Measurements from ENCODE around the gene DISC1. TPM values are rescaled to one million over a fixed set of nuclear protein-coding genes. Genes with fewer than 3 reads are reported as not detected.

DISC1 gene
- total and polyA plus RNA-seq, 2 of the 13 experiments (the other 11 are each of a cell fraction or from before 2014, with no cell fraction given): 4.2 to 4.6 TPM

DNA sequence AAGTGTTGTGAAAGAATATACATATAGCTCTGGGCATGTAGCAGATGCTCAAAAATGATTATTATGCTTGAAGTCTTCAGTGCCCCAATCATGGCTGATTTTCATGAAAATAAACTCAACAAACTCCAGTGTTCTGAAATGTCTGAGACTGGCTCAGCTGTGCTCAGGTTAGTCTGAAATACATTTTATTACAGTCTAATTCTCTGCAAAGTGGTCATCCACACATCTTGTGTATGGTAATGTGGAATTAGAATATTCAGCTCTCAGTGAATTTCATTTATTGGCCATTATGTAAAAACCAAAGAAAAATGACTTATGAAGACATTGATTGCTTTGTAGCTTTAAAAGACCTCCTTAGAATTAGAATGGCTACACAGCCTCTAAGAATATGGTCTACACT is 109.9 kb downstream of the DISC1 start:
- Histone ChIP-seq H3K4me1 (ENCODE audit: insufficient read depth, low read length) (no peaks in the 10 kb centered on the region), H4K20me1 (ENCODE audit: insufficient read depth, low read length) (no peaks in the 10 kb centered on the region), H3K36me3 (replicated peaks in 1 of 2; ENCODE audit: control insufficient read depth in 1 of 2, insufficient read depth in 2 of 2, low read length in 2 of 2) (no peaks in the 10 kb centered on the region; a peak in 1 of 5 replicates), H3K27me3 (ENCODE audit: control insufficient read depth in 1 of 2, insufficient read depth in 2 of 2, low read length in 2 of 2) (no peaks in the 10 kb centered on the region), H3K9ac (ENCODE audit: insufficient read depth, low read depth, low read length) (no peak overlapping the region), H2AFZ (ENCODE audit: low read length) (no peak overlapping the region), H3K9me3 (ENCODE audit: low read length) (no peaks in the 10 kb centered on the region), H3K79me2 (ENCODE audit: insufficient read depth, low read length) (no peaks in the 10 kb centered on the region), H3K4me2 (ENCODE audit: low read depth, low read length) (no peak overlapping the region), H3K27ac (ENCODE audit: extremely low read length, insufficient read depth, low read length) (no peak overlapping the region), H3K4me3 (replicated peaks in 1 of 3; ENCODE audit: insufficient read depth in 1 of 3, low read depth in 2 of 3, low read length in 3 of 3) (no peak overlapping the region)
- in situ Hi-C loops (cut with HindIII; ENCODE audit: extremely low pct_ligation_motif_present, low pct_unique_long_range_greater_than_20kb) (no loop called here), intact Hi-C loops (cut with micrococcal nuclease; ENCODE audit: unreplicated experiment) (no loop called here)
- ATAC-seq (no peak), FAIRE-seq (no peak), DNase-seq (ENCODE audit: low spot score) (no peak)
- CTCF ChIA-PET (ENCODE audit: low intra/inter-chr PET ratio, low total read pairs): no interaction called here
- POLR2A ChIA-PET: no interaction called here
- TF ChIP-seq, protein P1, sequence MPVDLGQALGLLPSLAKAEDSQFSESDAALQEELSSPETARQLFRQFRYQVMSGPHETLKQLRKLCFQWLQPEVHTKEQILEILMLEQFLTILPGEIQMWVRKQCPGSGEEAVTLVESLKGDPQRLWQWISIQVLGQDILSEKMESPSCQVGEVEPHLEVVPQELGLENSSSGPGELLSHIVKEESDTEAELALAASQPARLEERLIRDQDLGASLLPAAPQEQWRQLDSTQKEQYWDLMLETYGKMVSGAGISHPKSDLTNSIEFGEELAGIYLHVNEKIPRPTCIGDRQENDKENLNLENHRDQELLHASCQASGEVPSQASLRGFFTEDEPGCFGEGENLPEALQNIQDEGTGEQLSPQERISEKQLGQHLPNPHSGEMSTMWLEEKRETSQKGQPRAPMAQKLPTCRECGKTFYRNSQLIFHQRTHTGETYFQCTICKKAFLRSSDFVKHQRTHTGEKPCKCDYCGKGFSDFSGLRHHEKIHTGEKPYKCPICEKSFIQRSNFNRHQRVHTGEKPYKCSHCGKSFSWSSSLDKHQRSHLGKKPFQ (CRISPR knock-in tag; IDR thresholded peaks at IDR 0.05; ENCODE audit: insufficient replicate concordance): no peak
- TF ChIP-seq YEATS4 (CRISPR knock-in tag; IDR thresholded peaks at IDR 0.05; ENCODE audit: borderline replicate concordance) (no peak), ZBTB3 (CRISPR knock-in tag; IDR thresholded peaks at IDR 0.05; ENCODE audit: borderline replicate concordance, low read depth) (no peak), MZF1 (CRISPR knock-in tag; IDR thresholded peaks at IDR 0.05; ENCODE audit: borderline replicate concordance) (no peak), PHF5A (CRISPR knock-in tag; IDR thresholded peaks at IDR 0.05; ENCODE audit: low read depth, unreplicated experiment) (no peak), ZNF569 (CRISPR knock-in tag; IDR thresholded peaks at IDR 0.05; ENCODE audit: borderline replicate concordance) (no peak), ZNF629 (CRISPR knock-in tag; conservative IDR thresholded peaks at IDR 0.05) (no peak), KLF11 (CRISPR knock-in tag; IDR thresholded peaks at IDR 0.05) (no peak), NR2F2 (IDR thresholded peaks at IDR 0.05; ENCODE audit: borderline replicate concordance, low read depth) (no peak), TAF1 (CRISPR knock-in tag; IDR thresholded peaks at IDR 0.05) (no peak), ARNT2 (CRISPR knock-in tag; IDR thresholded peaks at IDR 0.05; ENCODE audit: low read depth) (no peak), ATF1 (CRISPR knock-in tag; IDR thresholded peaks at IDR 0.05) (no peak), NFATC3 (CRISPR knock-in tag; IDR thresholded peaks at IDR 0.05) (no peak)
- TF ChIP-seq, protein P2, sequence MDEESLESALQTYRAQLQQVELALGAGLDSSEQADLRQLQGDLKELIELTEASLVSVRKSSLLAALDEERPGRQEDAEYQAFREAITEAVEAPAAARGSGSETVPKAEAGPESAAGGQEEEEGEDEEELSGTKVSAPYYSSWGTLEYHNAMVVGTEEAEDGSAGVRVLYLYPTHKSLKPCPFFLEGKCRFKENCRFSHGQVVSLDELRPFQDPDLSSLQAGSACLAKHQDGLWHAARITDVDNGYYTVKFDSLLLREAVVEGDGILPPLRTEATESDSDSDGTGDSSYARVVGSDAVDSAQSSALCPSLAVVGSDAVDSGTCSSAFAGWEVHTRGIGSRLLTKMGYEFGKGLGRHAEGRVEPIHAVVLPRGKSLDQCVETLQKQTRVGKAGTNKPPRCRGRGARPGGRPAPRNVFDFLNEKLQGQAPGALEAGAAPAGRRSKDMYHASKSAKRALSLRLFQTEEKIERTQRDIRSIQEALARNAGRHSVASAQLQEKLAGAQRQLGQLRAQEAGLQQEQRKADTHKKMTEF (CRISPR knock-in tag; IDR thresholded peaks at IDR 0.05): no peak
- BruUV-seq (replicated peaks): no TSS peak
